ENCODE measurements around the gene GOLGA1.
A peak's percentile ranks its signal among the peaks of the same experiment; 100 is the strongest.

Gene GOLGA1

DNA sequence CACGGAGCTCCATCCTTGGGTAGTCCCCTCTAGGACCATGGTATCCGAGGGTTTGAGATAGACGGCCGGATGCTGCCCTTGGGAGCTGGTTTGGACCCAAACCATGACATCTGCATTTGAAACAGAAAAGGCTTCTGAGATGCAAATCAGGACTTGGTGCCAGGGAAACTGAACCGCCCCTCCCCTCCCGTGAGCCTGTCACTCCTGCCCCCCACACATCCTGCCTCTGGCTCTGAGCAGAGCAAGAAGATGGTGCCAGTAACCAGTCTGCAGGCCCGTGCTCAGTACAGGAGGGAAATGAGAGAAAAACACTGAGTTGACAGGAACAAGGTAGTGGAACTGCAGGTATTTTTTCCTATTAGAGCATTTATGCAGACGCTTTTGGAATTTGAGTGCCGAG, 60.4 kb downstream of the GOLGA1 start:
- DNase-seq, result no peak

DNA sequence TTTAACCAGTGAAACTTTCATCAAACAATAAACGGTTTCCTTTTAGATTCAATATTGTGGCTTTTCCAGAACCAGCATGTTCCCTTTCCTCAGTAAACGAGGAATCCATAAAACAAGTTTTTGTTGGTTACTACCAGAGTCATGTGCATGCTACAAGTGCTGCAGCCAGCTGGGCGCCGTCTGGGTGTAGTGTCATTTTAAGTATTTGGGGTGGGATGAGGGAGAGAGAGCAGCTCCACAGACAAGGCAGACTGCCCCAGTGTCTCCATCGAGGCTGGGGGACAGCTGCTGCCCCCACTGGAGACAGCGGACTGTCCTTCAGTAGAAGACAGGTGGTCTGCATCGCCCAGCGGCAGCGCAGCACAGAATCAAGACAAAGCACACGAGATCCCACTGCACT, 61.7 kb downstream of the GOLGA1 start:
- DNase-seq, result no peak

DNA sequence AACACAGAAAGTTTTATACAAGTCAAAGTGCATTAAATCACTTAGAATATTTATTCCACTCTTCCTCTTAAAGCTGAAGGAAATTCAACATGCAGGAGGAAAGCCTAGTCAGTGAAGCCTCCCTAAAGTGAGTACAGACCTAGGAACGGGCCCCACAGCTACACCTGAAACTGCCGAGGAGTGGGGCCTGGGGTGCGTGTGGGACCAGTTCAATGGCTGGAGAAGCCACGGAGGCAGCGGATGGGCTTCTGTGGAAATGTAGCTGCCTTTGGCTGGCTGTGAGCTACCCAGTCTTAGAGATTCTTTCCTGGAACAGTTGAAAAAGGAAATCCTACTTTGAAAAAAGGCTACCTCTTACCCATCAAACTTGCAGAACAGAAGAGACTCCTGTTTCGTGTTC, 62.4 kb downstream of the GOLGA1 start:
- DNase-seq, result no peak

DNA sequence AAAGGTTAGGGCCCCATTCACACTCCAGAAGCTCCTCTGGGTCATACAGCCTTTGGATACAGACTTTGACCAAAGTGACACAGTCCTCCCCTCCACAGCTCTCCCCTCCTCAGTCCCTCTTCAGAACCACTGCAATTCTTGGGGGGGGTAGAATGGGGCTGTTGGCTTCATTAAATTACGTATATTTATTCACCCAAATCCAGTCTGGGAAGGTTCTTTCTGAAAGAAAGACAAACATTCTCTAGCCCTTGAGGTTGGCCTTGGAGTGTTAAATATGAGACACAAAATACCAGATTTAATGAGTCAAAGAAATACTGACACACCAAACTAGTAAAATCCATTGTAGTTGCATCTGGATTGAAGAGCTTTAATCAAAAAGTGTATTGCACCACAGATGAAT, 62.9 kb downstream of the GOLGA1 start:
- DNase-seq, result no peak

DNA sequence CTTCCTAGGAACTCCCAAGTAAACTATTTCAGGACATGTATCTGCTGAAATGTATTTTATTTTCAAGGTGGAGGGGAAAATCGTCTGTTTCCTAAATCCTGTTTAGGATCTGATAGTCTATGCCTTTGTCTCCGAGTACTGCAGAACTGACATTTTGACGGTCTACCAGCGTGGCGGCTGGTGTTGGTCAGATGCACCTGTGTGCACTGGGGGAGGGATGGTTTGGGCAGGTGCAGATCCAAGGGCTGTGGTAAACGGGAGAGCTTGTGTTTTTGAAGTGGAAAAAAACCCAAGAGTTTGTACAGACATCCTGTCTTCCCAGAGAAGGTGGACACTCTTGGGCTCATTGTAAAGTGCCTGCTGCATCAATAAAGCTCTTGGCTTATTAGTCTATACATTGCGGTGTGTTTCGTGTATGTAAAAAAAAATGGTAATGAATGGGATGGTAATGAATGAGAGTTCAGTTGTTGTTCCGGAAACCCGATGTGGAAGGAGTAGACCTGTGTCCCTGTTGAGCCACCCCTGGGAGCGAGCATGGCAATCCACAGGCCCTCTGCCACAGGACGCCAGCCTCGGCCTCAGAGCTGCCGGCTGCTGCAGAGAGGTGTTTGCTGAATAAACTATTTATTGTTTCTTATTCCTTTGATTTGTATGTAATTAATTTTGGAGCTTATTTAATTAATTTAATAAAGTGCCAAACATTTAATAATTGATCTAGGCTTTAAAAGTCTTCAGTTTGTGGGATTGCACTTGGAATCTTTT, 63.7 kb downstream of the GOLGA1 start:
- DNase-seq, result no peak

DNA sequence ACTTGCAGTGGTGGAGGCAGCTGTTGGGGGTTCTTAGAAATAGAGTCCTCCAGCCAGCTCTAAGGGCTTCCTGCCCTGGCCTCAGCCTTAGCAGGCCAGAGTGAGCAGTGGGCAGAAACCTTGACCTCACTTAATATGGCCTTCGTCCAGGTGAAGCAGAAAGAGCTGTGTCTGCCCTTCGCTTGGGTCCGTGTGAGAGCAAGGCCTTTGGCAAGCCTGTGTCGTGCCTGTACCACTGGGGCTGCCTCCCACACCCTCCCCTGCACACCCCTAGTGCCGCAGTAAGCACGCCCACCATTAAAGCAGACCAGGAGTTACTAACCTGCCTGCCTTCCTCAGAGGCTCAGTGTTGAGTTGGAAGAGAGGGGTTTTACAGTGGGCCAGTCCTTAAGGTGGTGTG, 65.4 kb downstream of the GOLGA1 start:
- DNase-seq, result no peak

DNA sequence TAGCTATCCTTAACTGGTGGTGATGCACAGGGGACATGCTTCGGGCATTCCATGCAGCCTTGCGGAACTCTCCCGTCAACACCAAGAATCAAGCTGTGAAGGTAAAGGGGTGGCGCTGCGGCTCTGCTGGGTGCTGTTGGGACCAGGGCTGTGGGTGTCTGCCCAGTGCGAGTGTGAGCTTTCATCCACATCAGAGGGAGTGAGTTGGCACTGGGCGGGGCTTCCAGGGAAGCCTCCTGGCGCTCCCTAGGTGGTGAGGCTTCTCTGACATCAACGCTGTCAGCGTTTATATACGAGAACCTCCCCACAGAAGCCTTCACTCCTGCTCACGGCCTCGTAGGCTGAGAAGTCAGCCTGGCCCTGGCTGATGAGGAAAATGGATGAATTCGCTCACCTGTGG, 67.2 kb downstream of the GOLGA1 start:
- no peak for DNase-seq

DNA sequence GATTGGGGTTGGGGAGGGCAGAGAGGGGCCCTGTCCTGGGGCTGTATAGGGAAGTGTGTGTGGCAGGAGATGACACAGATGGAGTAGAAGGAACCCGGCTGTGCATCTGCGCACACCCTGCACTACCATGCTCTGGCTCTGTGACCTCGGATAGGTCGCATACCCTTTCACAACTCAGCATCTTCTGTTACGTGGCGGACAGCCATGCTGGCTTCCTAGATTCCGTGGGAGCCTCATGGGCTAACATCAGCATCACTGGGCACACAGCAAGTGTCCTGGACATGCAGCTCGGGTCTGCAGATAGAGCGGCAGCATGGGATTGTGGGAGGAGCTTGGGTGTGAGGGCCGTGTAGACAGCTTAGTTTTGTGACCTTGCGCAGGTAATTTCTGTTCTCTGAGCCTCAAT, 69.7 kb downstream of the GOLGA1 start:
- DNase-seq, result no peak

DNA sequence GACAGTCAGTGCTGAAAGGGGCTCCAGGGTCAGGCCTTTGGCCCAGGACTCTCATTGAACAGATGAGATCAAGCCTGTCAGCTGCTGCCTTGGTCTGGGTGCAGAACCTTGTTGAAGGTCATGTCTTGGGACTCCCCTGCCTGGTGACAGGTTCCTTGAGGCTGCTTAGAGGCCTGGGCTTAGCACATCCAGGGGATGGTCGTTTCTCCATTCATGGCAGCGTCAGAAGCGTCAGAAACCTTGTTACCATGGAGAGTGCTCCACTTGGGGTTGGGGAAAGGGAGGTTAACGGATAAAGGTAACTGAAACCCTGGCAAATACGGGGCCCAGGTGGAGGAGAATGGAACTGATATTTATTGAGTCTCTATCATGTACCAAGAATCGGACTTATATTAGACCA, 70.2 kb downstream of the GOLGA1 start:
- no peak for DNase-seq

DNA sequence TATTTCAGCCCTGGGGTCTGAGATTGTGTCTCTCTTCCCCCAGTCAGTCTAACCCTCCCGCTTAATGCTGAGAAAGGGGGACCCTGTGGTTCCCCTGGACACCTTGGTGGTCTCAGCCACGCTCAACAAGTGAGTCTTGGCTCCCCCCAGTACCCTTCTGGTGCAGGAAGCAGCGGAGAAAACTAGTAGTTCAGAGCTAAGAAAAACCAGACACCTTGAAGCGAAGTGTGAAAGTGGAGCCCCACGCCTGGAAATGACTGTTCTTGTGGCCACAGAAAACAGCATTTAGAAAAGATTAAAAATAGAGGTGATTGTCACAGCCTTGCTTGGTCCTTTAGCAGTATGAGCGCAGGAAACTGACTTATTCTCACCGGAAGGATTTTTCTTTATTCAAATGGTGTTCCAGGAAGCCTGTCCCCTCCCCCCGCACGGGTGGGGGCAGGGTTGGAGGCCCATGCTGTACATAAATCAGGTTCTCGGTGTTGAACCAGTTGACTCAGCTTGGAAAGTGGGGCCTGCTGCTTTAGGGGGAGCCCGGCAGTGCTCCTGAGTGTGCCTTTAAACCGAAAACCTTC, 70.8 kb downstream of the GOLGA1 start:
- DNase-seq, result peak; percentile 88 to 89

DNA sequence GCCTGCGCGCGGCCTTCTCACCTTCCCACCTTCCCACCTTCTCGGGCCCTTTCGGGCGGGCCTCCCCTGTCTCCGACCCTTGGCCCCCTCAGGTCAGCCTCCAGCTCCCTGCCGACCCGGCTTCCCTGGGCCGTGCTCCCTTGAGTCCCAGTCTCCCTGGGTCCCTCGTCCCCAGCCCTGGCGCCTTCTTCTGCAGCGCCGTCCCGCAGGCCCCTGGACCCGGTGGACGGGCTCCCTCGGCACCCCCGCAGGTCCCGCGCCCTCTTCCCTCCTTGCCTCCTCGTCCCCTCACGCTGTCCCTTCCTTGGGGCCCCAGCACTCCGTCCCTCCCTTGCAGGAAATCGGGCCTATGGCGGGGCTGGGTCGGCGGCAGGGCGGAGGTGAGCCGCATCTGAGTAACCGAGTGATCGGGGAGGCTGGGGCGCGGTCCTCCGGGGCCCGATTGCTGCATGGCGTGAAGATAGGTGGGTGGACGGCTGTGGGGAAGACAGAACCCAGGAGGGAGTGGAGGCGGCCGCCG, 71.4 kb downstream of the GOLGA1 start:
- DNase-seq, result peak; percentile 47 to 58

DNA sequence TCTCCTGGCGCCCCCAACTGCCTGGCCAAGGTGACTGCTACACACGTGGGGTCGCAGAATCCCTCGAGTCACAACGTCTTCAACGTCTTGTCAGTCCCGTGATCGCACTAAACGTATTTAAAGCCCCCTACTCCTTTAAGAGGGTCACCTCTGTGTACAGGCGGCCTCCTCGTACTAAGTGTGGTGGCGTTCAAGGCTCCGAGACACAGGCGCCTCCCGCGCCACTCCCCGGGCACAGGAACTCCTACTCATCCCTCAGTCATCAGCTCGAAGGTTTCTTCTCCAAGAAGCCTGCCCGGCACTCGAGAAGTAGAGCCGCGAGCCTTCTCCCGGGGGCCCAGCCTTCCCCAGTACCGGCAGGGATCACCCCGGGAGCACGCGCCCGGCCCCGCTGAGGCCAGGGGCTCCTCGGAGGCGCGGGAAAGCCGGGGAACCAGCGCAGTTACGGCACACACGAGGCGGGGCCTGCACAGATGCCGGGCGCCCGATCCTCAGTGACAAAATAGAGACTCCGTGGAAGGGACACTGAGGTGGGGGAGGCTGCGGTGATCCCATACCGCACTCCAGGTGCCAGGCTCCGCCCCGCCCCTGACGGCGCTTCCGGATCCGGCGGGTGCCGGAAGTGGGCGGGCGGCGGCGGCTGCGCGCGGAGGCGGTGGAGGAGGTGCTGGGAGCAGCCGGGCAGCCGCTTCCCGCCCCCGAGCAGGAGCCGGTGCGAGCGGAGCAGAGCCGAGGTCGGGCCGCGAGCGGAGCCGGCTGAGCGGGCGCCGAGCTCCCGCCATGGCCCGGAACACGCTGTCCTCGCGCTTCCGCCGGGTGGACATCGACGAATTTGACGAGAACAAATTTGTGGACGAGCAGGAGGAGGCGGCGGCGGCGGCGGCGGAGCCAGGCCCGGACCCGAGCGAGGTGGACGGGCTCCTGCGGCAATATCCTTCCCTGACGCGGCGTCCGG, 72.1 kb downstream of the GOLGA1 start:
- peak; percentile 93 to 94 for DNase-seq

DNA sequence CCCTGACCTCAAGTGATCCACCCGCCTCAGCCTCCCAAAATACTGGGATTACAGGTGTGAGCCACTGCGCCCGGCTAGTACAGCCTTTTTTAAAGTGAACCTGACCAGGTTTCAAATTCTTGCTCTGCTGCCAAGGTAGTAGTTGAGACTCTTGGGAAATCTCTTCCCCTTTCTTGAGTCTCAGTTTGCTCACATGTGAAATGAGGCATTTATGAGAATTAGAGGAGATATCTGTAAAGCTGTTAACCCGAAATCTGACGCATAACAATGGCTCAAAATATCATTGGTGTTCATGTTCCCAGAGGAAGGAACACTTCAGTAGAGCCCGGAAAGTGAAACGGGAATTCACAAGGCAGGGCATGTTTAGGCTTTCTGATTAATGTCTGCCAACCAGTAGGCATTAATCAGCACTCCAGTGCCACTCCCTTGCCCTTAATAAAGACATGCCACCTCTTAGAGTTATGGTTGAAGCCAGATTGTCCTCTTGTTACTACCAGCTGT, 77.5 kb downstream of the GOLGA1 start:
- no peak for DNase-seq

DNA sequence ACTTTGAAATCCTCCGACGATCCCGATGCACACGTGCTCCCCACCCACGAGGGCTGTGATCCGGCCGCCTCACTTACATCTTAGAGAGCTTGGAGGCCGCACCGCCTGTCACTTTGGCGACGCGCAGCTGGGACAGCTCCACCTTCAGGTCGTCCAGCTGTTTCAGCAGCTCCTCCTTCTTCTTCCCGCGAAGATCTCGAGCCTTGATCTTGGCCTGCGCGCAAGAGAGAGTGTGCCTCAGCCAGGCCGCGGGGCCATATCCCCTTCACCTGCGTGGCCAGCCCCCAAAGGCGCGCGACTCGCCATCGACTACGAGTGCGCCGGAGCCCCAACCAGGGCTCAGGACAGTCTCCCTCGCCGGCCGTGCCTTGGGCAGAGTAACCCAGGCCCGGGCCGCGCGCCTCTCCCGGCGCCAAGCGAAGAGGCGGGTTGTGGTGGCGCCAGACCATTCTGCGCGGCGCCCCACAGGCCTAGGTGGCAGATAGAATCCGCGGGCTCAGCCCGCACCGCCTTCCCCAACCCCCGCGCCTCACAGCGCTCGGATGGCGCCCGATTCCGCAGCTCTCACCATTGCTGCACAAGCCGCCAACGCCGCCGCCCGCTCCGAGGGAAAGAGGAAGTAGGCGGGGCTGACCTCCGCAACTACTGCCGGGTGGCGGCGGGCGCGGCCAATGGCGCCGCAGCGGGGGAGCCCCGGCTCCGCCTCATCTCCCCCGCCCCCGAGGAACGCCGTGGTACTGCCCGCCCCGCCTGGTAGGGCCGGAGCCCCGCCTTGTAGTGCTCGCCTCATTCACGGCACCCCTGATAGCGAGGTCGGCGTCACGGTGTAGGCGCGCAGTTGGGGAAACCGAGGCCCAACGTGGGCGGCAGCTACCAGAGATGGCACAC, 79.3 kb downstream of the GOLGA1 start, which contains the start of the genes ARPC5L and RPL35:
ARPC5L (plus strand) TSS at position 789 of the 888 bp plus-strand sequence. CDS start 7,161 bp downstream, outside the sequence.
RPL35 (minus strand) TSS at position 616 of the 888 bp plus-strand sequence; CDS start at position 571, 45 bp downstream.
- DNase-seq, result peak; percentile 95 to 96

DNA sequence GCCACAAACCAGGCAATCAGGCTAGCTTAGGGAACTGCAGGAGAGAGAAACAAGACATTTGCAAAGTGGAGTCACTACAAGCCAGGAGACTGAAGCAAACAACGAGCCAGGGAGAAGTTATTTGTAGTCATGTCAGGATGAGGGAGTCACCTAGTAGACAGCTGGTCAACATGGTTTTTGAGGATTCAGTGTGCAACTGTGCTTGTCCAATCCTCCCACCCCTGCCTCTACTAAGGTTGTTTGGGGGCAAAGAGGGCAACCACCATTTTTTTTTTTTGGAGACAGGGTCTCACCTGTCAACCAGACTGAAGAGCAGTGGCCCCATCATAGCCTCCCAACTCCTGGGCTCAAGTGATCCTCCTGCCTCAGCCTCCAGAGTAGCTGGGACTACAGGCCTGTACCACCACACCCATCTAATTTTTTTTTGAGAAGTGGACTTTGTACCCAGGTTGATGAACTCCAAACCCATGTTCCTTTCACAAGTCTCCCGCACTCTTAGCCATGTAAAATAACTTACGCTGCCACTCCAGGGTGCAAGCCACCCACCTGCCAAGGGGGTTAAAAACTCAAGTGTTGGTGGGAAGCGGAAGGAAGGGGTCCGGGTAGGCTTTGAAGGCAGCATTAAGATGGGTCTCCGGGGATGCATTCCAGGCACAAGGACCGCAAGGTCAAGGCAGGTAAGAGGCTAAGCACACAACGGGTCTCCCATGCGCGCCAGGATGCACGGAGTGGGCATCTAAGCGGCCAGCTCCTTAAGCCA, 80.1 kb downstream of the GOLGA1 start:
- no peak for DNase-seq

DNA sequence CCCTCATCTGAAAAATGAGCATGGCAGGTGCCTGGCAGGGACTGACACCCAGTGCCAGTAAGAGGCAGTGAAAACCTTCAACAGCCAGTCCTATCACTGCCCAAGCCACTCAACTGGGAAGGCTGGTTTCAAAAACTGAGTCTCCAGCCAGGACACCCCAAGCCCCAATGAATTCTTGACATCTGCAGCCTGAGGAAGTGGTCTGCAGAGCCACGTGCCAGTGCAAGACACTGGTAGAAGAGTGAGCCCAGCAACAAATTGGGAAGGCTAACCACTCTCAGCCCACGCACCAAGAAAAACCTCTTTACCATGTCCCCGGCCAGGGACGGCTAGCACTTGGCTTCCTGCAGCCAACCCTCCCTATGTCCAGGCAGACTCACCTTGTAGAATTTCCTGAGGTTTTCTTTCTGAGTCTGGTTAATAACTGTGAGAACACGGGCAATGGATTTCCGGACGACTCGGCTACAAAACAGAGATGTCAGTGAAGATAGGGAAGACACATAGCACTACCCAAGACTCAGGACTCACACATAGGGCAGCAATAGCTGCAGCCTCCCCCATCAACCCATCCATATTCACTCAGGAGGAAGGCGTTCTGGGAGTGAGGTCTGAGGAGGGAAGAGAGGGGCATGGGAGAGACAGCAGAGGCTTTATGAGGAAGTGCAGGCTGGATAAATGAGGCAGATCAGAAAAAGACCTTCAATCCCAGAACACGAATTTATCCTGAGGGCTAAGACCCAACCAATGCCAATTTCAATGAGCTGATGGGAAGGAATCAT, 80.9 kb downstream of the GOLGA1 start:
- no peak for DNase-seq

DNA sequence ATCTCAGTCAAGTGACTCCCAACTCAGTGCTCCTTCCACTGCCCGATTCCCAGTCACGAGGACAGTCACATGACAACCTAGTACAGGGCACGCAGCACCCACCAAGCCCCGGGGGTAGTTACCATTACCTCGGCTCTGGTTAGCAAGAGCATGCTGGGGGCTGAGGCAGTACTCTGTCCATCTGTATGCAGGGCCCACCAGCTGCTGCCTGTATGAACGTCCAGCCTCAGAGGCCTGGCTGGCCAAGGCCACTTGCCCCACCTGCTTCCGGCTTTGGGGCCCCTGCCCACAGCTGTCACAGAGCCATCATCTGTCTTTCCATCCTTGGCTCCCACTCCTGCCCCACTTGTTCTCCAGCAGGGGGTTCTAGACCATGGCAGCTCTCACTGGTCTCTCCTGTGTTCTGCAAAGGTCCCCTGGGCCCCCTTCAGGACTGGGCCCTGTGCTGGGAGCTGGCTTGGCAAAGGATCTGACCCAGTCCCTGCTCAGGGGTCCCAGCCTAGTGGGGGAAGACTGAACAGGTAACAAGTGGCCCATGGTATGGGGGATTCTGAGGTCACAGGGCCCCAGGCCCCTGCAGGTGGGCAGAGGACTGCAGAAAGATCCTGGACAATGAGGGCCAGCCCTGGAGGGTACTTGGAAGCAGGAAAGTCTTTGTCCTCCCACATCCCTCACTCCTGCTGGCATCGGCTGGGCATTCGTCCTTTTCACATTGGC, 82.4 kb downstream of the GOLGA1 start:
- no peak for DNase-seq

DNA sequence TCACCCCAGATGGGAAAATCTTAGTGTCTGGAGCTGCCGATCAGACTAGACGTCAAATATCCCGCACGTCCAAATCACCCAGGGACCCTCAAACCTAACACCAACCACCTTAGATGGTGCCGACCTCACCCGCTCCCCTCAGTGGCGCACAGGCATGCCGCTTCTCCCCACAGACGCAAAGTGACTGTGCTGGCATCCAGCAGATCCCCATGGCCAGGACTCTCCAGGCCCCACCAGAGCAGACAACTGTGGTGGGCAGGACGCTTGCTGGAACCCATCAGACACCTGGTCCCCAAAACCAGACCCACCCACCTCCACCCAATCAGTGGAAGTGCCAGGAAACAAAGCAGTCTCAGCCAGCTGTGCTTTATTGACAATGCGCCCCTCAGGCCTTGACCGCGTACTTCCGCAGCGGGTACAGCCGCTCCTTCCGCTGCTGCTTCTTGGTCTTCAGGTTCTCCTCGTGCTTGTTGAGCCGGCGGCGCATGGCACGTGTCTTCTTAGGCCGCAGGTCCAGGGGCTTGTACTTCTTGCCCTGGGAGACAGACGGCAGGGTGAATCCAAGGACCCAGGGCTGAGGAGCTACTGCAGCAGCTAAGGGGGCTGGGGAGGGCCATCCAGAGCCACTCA, 83.2 kb downstream of the GOLGA1 start:
- no peak for DNase-seq

All from stimulated activated CD4-positive, alpha-beta T cell treated with anti-CD3 and anti-CD28 coated beads, Interleukin-4, amount 100 ng/mL, for 4 hours (primary cell).